WTC11 (cell line): ENCODE results near the gene HMHB1.

ENCODE experiments used
- ATF2 ChIP-seq: sonication (generic); formaldehyde crosslinking; IDR thresholded peaks from 2 replicates; pipeline ENCODE4 v1.8.1; 2022; ENCODE audit warnings: low read depth, missing genetic modification reagents, borderline replicate concordance
- ETV6 ChIP-seq: sonication (generic); formaldehyde crosslinking; IDR thresholded peaks from 2 replicates; pipeline ENCODE4 v1.8.1; 2022; ENCODE audit warnings: mild to moderate bottlenecking, missing genetic modification reagents
- JUN ChIP-seq: sonication (generic); formaldehyde crosslinking; IDR thresholded peaks from 2 replicates; pipeline ENCODE4 v1.8.0; 2023; ENCODE audit warnings: mild to moderate bottlenecking, missing genetic modification reagents
- USF1 ChIP-seq: sonication (generic); formaldehyde crosslinking; IDR thresholded peaks from 2 replicates; pipeline ENCODE4 v1.8.0; 2022; ENCODE audit warnings: mild to moderate bottlenecking, missing genetic modification reagents
- TF ChIP-seq, protein P1 (sequence below): fragments of 200-600 bp; IDR thresholded peaks from 2 replicates; pipeline ENCODE4 v1.8.0; 2022; ENCODE audit warnings: antibody characterized with exemption
- TF ChIP-seq, protein P2 (sequence below): sonication (generic); formaldehyde crosslinking; IDR thresholded peaks from 2 replicates; pipeline ENCODE4 v1.8.1; 2023; ENCODE audit warnings: mild to moderate bottlenecking, moderate library complexity, missing genetic modification reagents

DNA sequence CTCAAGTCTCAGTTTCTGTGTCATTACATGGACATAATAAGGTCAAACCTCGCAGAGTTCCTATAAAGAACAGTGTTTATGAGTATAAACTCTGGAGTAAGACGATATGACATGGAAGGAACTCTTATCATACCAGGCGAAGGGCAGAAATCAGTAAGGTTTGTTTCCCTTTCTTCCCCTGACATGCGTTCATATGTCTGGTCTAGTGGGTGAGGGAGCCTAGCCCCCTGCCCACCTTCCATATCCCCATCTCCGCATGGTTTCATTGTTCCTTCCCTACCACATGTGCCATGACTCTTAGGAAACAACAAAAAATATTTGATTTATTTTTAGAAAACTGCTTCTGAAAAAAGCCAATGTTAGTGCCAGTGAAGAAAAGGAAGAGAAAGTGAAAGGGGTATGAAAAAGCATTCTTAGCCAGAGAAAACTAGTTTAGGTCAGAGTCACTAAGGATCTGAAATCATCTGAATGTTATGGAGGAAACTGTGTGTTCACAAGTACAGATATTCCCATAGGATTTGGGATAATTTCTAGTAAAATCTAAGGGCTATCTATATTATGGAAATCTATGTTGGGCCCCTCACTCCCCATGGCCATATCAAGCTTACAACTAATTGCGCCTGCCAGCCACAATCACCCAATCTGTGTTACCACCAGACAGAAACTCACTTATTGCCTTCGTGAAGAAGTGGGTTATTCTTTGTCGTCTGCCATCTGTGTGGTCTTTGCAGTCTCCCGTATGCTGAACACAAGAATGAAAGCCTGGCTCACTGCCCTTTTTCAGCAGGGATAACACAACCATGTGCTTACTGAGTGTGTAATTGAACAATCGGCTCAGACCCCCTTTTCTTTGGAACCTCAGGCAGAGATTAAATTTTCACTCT is 19.9 kb upstream of the HMHB1 start:
- TF ChIP-seq, protein P1, sequence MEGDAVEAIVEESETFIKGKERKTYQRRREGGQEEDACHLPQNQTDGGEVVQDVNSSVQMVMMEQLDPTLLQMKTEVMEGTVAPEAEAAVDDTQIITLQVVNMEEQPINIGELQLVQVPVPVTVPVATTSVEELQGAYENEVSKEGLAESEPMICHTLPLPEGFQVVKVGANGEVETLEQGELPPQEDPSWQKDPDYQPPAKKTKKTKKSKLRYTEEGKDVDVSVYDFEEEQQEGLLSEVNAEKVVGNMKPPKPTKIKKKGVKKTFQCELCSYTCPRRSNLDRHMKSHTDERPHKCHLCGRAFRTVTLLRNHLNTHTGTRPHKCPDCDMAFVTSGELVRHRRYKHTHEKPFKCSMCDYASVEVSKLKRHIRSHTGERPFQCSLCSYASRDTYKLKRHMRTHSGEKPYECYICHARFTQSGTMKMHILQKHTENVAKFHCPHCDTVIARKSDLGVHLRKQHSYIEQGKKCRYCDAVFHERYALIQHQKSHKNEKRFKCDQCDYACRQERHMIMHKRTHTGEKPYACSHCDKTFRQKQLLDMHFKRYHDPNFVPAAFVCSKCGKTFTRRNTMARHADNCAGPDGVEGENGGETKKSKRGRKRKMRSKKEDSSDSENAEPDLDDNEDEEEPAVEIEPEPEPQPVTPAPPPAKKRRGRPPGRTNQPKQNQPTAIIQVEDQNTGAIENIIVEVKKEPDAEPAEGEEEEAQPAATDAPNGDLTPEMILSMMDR: no peak
- no peak for TF ChIP-seq USF1 (CRISPR knock-in tag)
- no peak for TF ChIP-seq ATF2 (CRISPR knock-in tag)
- no peak for TF ChIP-seq ETV6 (CRISPR knock-in tag)
- no peak for TF ChIP-seq JUN (CRISPR knock-in tag)
- TF ChIP-seq, protein P2, sequence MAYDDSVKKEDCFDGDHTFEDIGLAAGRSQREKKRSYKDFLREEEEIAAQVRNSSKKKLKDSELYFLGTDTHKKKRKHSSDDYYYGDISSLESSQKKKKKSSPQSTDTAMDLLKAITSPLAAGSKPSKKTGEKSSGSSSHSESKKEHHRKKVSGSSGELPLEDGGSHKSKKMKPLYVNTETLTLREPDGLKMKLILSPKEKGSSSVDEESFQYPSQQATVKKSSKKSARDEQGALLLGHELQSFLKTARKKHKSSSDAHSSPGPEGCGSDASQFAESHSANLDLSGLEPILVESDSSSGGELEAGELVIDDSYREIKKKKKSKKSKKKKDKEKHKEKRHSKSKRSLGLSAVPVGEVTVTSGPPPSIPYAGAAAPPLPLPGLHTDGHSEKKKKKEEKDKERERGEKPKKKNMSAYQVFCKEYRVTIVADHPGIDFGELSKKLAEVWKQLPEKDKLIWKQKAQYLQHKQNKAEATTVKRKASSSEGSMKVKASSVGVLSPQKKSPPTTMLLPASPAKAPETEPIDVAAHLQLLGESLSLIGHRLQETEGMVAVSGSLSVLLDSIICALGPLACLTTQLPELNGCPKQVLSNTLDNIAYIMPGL (CRISPR knock-in tag): no peak
